HEK293 (cell line): ENCODE data around the gene CDK1.

Source experiments
- CTCF ChIA-PET: fragments of 350-600 bp; formaldehyde crosslinking; extraction: SDS; loops from one replicate; lab custom pipeline; 2021; ENCODE audit warnings: antibody characterized with exemption; lab: Yijun Ruan, JAX
- POLR2A ChIA-PET: fragments of 300-600 bp; formaldehyde crosslinking; extraction: SDS; loops from one replicate; lab custom pipeline; 2020; ENCODE audit warnings: antibody characterized with exemption, inconsistent platforms; lab: Yijun Ruan, JAX
- H3K27ac ChIP-seq: fragments of 200-500 bp; sonication (Bioruptor generic); 2 replicates; pipeline ENCODE4 v1.5.1; 2014; ENCODE audit warnings: low read depth, low read length, control low read depth, inconsistent platforms; ENCODE audit errors: extremely low read depth
- H3K36me3 ChIP-seq, 2 experiments: fragments of 200-500 bp in 1 of 2; sonication (Bioruptor generic) in 1 of 2; 1 replicate in 1 of 2; 2 replicates in 1 of 2; pipeline ENCODE4 v1.5.1; 2014 to 2017; ENCODE audit warnings: inconsistent platforms in 2 of 2, low read length in 2 of 2; ENCODE audit not compliant: control insufficient read depth in 2 of 2, insufficient read depth in 1 of 2
- H3K4me1 ChIP-seq: fragments of 200-500 bp; sonication (Bioruptor generic); 2 replicates; pipeline ENCODE4 v1.5.1; 2014; ENCODE audit warnings: mild to moderate bottlenecking, low read length, inconsistent platforms; ENCODE audit not compliant: control insufficient read depth, insufficient read depth
- H3K4me3 ChIP-seq: 2 replicates; pipeline ENCODE4 v1.5.1; 2011; ENCODE audit warnings: low read depth, mild to moderate bottlenecking, control low read depth, low read length, moderate library complexity
- H3K9me3 ChIP-seq: fragments of 200-500 bp; sonication (Bioruptor generic); 2 replicates; pipeline ENCODE4 v1.5.1; 2014; ENCODE audit warnings: low read depth, low read length, inconsistent platforms; ENCODE audit not compliant: control insufficient read depth, insufficient read depth
- CTCF ChIP-seq: fragments of 450-650 bp; formaldehyde crosslinking; IDR thresholded peaks from 2 replicates; pipeline ENCODE4 v1.5.1; 2016; ENCODE audit warnings: missing biosample characterization, missing genetic modification characterization
- INSM2 ChIP-seq: fragments of 450-650 bp; formaldehyde crosslinking; IDR thresholded peaks from 2 replicates; pipeline ENCODE4 v1.5.1; 2016; ENCODE audit warnings: missing biosample characterization, missing genetic modification characterization
- OVOL3 ChIP-seq: fragments of 450-650 bp; formaldehyde crosslinking; IDR thresholded peaks from 2 replicates; pipeline ENCODE4 v1.5.1; 2016; ENCODE audit warnings: missing biosample characterization, missing genetic modification characterization
- PRDM1 ChIP-seq: fragments of 450-650 bp; formaldehyde crosslinking; IDR thresholded peaks from 2 replicates; pipeline ENCODE4; 2016; ENCODE audit warnings: missing biosample characterization, missing genetic modification characterization
- REPIN1 ChIP-seq: fragments of 450-650 bp; formaldehyde crosslinking; IDR thresholded peaks from 2 replicates; pipeline ENCODE4 v1.5.1; 2017; ENCODE audit warnings: missing biosample characterization, missing genetic modification characterization, low read depth
- ZBTB17 ChIP-seq: fragments of 450-650 bp; formaldehyde crosslinking; IDR thresholded peaks from 2 replicates; pipeline ENCODE4 v1.5.1; 2016; ENCODE audit warnings: missing biosample characterization, missing genetic modification characterization
- ZBTB6 ChIP-seq: fragments of 450-650 bp; formaldehyde crosslinking; IDR thresholded peaks from 2 replicates; pipeline ENCODE4 v1.5.1; 2017; ENCODE audit warnings: missing biosample characterization, missing genetic modification characterization
- ZNF174 ChIP-seq: fragments of 450-650 bp; formaldehyde crosslinking; IDR thresholded peaks from 2 replicates; pipeline ENCODE4 v1.5.0; 2017; ENCODE audit warnings: missing biosample characterization, mild to moderate bottlenecking, missing genetic modification characterization
- ZNF366 ChIP-seq: fragments of 450-650 bp; formaldehyde crosslinking; conservative IDR thresholded peaks from 2 replicates; pipeline ENCODE4 v1.5.1; 2016; ENCODE audit warnings: missing biosample characterization, missing genetic modification characterization
- ZNF48 ChIP-seq: fragments of 450-650 bp; formaldehyde crosslinking; IDR thresholded peaks from 2 replicates; pipeline ENCODE4 v1.5.1; 2016; ENCODE audit warnings: missing biosample characterization, missing genetic modification characterization
- ZNF488 ChIP-seq: fragments of 450-650 bp; formaldehyde crosslinking; IDR thresholded peaks from 2 replicates; pipeline ENCODE4 v1.5.1; 2016; ENCODE audit warnings: missing biosample characterization, missing genetic modification characterization
- ZNF501 ChIP-seq: fragments of 450-650 bp; formaldehyde crosslinking; IDR thresholded peaks from 2 replicates; pipeline ENCODE4 v1.5.1; 2016; ENCODE audit warnings: missing biosample characterization, missing genetic modification characterization
- ZNF513 ChIP-seq: fragments of 450-650 bp; IDR thresholded peaks from 2 replicates; pipeline ENCODE4 v1.5.1; 2018; ENCODE audit warnings: missing biosample characterization, missing genetic modification characterization
- ZNF548 ChIP-seq: fragments of 450-650 bp; formaldehyde crosslinking; IDR thresholded peaks from 2 replicates; pipeline ENCODE4 v1.5.1; 2016; ENCODE audit warnings: missing biosample characterization, missing genetic modification characterization
- ZNF664 ChIP-seq: fragments of 450-650 bp; formaldehyde crosslinking; IDR thresholded peaks from 2 replicates; pipeline ENCODE4 v1.5.1; 2016; ENCODE audit warnings: missing biosample characterization, missing genetic modification characterization
- ZSCAN16 ChIP-seq: fragments of 450-650 bp; formaldehyde crosslinking; IDR thresholded peaks from 2 replicates; pipeline ENCODE4 v1.5.1; 2016; ENCODE audit warnings: missing biosample characterization, missing genetic modification characterization

The CDK1 gene

GRCh38 chr10:60807499-60807898 lies 29.2 kb downstream of the CDK1 start (continued):
- TF ChIP-seq ZNF488 (no peak), ZNF501 (tag by site-specific recombination) (no peak), OVOL3 (no peak), REPIN1 (tag by site-specific recombination) (no peak)

GRCh38 chr10:60808036-60808435 lies 29.8 kb downstream of the CDK1 start:
- Histone ChIP-seq H3K27ac (no peak overlapping the region), H3K4me1 (no peaks in the 10 kb centered on the region; the same call in 1 of the 2 replicates), H3K4me3 (no peak overlapping the region), H3K9me3 (no peaks in the 10 kb centered on the region), H3K36me3 (no peaks in the 10 kb centered on the region)
- ChIA-PET POLR2A (no interaction called here), CTCF (no interaction called here)
- TF ChIP-seq ZNF174 (tag by site-specific recombination), result no peak
- TF ChIP-seq ZNF48, result no peak
- no peak for TF ChIP-seq CTCF (tag by site-specific recombination)
- no peak for TF ChIP-seq INSM2 (tag by site-specific recombination)
- no peak for TF ChIP-seq ZNF664

GRCh38 chr10:60809157-60809556 lies 30.9 kb downstream of the CDK1 start:
- Histone ChIP-seq H3K9me3 (no peaks in the 10 kb centered on the region), H3K4me3 (no peak overlapping the region), H3K27ac (no peak overlapping the region), H3K4me1 (no peaks in the 10 kb centered on the region), H3K36me3 (no peaks in the 10 kb centered on the region)
- ChIA-PET CTCF (no interaction called here), POLR2A (no interaction called here)
- no peak for TF ChIP-seq ZNF513
- no peak for TF ChIP-seq ZNF548 (tag by site-specific recombination)

- CTCF ChIA-PET, result interaction anchor here (0.6 to 0.7 kb wide), 2 partner anchors 134 to 1090 kb away, joined by 3 read pairs; no protein-coding TSS in a partner anchor
Measured at GRCh38 chr10:60810437-60811182, 32.3 kb downstream of the CDK1 start.

More at GRCh38 chr10:60810437-60811182, 32.3 kb downstream of the CDK1 start:
- Histone ChIP-seq H3K27ac (no peak overlapping the region), H3K9me3 (no peaks in the 10 kb centered on the region)
- TF ChIP-seq ZSCAN16 (tag by site-specific recombination) (peak; percentile 86), ZNF366 (tag by site-specific recombination) (peak; percentile 28; the same call in 1 of the 2 replicates), ZBTB17 (tag by site-specific recombination) (peak; percentile 50), PRDM1 (tag by site-specific recombination) (peak; percentile 57; the same call in 1 of the 2 replicates), ZBTB6 (tag by site-specific recombination) (no peak)
- TF ChIP-seq, all 188 proteins: peak for 4
- Histone ChIP-seq H3K4me1 (no peaks in the 10 kb centered on the region), H3K4me3 (no peak overlapping the region), H3K36me3 (no peaks in the 10 kb centered on the region)
- POLR2A ChIA-PET, result no interaction called here
